GM20431 (cell line): Measurements from ENCODE around the gene LRRC8E.
"Not testable (repeated sequence)": the region's sequence is repeated elsewhere in the genome, so short reads cannot be mapped to it uniquely, and the experiment has no call there.

Source experiments
- in situ Hi-C: fragments of 300-500 bp; cut with MseI, MboI; formaldehyde crosslinking; loops from one replicate; pipeline ENCODE4 v1.15.0; 2020; ENCODE audit warnings: low sequenced_read_pairs; ENCODE audit not compliant: unreplicated experiment

The LRRC8E gene

DNA sequence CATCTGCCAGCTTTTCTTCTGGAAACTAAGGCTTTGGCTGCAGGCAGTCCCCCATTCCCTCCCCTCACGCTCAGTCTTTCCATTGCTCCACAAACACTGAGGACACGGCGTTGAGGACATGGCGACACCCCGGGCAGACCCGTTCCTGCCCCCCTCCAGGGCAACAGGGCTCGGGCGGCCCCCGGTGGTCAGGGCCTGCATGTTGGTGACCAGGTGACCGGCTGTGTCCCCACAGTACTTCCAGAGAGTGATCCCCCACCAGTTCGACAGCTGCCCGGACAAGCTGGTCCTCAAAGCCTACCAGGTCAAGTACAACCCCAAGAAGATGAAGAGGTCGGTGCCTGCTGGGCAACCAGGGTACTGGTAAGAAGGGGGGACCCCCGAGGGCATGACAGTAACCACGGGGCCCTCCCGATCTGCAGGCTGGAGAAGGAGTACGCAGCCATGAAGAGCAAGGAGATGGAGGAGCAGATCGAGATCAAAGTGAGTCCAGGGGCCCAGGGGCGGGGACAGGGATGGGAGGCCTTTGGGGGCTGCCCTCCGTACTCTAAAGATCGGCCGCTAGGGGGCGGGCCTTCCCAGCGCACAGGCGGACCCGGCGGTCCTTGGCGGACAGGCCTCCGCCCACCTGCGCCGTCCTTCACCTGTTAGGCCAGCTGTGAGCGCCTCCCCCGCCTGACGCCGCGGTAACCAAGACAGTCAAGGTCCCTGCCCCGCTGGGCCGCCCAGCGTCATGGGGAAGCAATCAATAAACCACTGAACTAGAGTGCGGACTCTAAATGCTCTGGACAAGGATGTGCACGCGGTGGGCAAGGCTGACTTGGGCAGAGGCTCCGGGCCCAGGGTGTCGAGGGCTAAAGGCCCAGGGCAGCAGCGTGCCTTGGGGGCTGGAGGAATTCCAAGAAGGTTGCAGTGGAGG is 35.2 kb upstream of the LRRC8E start:
- in situ Hi-C loops, result no loop called here

DNA sequence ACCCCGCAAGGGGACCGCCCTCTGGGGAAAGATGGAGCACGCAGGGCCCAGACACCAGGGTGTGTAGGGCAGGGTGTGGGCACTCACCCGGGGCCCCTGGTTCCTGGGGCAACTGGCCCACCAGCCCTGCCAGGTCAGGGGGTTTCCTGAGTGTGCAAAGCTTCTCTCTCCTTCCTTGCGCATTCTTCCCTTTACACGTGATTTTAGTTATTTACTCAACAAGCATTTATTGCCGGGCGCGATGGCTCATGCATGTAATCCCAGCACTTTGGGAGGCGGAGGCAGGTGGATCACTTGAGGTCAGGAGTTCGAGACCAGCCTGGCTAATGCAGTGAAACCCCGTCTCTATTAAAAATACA is 34.6 kb upstream of the LRRC8E start:
- in situ Hi-C loops, result no loop called here

DNA sequence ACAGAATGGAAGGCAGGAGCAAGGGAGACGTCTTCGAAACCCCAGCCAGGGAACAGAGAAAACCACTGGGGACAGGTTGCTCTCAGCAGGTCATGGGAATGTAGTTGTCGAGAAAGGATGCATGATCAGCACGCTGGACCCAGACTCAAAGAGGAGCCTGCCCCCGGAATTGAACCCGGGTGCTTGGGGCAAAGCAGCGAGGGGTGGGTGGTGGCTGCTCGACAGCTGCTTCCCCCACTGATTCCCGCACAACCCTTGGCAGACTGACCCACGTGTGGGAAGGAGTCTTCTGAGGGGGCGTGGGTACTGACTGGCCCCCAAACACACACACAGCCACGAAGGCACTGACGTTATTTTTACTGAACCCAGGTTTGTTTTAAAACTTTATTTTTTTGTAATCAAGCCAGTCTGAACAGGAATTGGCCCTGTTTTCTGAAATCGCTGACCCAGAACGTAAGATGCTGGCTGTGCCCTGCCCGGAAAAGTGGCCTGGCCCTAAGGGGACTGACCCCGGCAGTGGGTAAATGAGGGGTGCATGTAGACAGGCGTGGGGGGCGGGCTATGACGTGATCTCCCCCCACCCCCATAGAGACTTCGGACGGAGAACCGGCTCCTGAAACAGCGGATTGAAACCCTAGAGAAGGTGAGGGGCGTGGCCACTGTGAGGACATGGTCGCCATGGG is 32.7 kb upstream of the LRRC8E start:
- in situ Hi-C loops, result no loop called here

DNA sequence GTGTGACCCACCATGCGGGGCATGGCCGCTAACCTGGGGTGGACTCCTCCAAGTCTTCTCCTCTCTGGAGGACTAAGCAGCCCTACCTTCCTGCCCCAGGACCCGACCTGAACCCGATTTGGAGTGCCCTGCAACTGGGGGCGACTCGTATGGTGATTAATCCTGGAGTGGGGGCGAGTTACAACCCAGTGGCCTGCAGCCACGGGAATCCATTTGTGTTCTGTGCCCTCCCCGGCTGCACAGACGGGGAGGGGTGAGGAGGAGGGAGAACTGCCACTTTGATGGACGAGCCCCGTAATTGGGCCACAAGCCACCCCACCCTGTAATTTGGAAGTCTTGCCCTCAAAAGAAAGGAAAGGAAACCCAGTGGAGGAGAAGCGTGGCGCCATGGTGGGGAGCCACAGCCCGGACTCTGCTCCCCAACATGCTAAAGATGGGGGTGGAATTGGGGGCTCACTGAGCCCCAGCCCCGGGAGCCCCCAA is 32.2 kb upstream of the LRRC8E start:
- in situ Hi-C loops, result no loop called here

DNA sequence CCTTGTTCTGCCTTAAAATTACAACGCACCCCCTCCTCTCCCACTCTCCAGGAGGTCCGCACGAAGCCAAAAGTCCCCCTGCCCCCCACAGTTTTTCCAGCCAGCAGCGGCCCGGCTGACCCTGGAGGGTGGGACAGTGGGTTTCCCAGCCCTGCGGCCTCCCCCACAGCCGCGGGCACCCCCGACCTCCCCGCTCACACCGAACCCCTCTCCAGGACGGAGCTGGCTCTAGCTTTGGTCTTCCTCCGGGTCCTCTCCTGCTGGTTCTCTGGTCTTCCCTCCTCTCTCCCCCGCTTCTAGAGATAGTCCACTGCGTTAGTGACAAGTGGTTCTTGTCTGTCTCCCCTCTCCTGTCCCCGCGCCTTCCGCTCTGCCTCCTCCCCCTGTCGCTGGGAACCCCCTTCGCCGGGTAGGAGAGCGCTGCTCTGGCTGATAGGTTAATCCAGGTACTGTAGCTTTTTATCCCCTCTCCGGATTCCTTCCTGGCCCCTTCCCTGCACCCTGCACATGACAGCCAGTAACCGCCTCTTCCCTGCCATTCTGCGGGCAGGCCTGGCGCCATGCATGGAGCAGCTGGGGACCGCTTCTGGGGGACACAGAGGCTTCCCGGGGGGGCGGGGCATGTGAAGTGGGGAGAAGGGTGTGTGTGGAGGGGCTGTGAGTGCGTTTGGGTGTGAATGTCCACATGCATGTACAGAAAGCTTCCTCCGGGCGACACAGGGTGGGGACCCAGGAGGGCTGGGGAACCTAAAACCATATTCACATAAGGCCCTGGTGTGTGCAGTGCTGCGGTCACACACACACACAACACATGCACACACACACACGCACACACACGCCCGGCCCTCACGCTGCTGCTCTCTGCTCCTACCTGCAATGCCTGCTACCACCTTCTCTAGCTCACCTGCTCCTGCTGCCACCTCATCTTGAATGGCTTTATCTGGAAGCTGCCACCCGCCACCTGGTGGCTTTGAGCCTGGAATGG is 31.3 kb upstream of the LRRC8E start:
- in situ Hi-C loops, result no loop called here

DNA sequence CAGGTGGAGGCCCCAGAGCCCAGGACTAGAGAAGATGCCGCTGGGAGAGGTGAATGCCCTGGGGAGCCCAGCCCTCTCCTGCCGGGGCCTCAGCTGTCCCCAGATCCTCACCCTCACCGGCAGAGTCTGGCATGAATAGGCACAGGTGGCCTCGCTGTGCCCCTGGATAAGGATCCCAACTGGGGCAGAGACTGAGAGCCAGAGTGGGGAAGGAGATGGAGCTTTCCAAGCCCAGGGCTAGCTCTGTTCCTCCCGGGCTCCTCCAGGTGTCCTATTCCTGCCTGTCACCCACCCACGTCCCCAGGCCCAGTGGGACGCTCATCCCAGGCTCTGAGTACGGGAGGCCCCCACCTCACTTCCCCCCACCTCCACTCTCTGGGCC is 30.6 kb upstream of the LRRC8E start:
- in situ Hi-C loops, result no loop called here

DNA sequence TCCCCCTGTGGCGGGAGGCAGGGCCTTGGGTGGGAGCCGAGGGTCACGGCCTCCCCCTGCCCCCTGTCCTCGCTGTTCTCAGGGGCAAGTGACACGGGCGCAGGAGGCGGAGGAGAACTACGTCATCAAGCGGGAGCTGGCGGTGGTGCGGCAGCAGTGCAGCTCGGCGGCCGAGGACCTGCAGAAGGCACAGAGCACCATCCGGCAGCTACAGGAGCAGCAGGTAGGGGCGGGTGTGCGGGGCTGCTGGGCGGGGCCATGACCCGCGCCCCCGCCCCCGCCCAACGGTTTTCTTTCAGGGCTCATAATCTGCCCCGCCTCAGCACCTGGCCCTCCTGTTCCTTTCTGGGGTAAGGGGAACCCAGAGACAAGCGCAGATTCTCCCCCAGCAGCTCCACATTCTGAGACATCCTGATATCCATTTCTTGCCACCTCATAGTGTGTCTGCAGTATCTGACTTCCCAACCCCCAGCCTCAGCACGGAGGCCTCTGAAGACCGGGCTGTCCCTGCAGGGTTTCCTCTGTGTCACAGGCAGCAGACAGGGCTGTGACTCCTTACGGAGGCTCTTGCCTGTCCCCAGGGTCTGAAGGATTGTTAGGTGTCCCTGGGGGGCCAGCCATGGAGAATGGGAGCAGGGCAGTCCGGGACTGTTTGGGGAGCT is 30.1 kb upstream of the LRRC8E start:
- in situ Hi-C loops, result no loop called here

DNA sequence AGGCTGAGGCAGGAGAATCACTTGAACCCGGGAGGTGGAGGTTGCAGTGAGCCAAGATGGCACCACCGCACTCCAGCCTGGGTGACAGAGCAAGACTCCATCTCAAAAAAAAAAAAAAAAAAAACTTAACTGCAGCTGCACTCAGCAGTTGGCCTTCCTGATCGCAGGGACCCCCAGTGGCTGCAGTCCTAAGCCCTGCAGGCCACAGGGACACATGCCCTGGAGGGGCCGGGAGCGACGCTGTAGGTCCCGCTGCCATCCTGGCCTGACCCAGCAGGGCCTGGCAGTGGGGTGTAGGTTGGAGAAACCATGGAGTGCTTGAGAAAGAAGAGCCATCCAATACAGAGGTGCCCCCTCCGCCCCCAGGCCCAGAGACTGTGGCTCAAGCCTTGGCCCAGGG is 29.2 kb upstream of the LRRC8E start:
- in situ Hi-C loops, result not testable (repeated sequence)

DNA sequence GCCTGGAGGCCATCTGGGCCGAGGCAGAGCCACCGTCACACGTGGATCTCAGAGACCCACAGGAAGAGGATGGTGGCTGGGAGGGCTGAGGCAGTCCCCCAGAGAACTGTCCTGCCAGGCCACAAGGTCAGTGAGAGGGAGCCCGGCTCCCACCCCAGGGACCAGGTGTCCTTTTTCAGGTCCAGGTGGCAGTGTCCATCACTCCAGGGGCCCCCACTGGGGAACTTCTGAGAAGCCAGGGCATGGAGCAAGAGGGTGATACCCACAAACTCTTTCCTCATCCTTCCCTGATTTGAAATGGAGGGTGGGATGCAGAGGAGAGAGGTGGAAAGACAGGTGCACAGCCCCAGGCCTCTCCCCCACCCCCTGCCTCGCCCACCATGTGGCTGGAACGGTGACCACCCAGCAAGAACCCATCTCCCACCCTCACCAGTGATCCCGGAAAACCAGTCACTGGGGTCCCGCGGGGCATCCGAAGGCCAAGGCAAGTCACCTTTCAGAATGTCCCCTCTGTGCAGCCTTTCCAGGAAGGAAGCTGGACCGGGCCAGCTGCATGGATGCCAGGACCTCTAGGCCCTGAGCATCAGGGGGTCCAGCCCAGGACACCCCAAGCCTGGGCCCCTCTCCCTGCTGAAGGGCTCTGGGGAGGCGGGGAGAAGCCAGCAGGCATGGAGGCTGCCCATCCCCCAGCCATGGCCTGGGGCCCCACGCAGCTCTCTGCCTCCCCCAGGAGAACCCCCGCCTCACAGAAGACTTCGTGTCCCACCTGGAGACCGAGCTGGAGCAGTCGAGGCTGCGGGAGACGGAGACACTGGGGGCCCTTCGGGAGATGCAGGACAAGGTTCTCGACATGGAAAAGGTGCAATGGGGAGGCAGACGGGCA is 28.2 kb upstream of the LRRC8E start:
- in situ Hi-C loops, result no loop called here

DNA sequence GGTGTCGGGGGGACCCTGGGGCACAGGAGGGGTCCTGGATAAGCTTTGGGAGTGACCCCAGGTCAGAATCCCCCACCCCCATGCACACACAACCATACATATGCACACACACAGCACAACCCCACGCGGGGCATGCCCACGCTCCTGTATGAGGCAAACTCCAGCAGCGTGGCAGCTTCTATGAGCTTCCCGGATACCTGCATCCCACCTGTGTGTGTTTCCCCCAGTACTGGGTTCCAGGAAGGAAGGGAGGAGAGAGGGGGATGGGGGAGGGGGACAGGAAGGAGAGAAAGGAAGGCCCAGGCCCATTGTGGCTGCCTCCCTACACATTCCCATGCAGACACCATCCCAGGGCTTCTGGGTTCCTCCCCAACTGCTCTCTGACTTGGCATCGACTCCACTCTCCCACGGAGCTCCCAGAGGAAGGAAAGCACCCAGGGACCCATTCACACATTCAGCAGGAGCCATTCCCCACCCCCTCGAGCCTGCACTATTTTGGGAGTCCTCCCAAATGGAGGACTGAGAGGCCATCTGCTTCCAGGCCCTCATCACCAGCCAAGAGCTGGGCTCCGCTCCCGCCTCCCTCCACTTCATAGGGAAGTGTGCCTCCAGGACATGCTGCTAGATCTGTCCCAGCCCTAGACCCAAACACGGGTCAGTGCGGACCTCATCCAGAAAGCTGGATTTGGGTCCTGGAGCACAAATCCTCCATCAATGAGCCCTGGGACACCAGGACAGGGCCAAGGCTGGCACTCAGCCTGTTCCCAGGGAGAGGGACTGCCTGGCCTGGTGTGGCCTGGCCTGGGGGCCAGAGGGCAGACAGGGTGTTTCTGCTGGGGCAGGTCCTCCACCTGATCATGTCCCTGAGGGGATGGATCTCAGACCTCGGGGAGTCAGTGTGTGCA is 27.3 kb upstream of the LRRC8E start:
- in situ Hi-C loops, result no loop called here

DNA sequence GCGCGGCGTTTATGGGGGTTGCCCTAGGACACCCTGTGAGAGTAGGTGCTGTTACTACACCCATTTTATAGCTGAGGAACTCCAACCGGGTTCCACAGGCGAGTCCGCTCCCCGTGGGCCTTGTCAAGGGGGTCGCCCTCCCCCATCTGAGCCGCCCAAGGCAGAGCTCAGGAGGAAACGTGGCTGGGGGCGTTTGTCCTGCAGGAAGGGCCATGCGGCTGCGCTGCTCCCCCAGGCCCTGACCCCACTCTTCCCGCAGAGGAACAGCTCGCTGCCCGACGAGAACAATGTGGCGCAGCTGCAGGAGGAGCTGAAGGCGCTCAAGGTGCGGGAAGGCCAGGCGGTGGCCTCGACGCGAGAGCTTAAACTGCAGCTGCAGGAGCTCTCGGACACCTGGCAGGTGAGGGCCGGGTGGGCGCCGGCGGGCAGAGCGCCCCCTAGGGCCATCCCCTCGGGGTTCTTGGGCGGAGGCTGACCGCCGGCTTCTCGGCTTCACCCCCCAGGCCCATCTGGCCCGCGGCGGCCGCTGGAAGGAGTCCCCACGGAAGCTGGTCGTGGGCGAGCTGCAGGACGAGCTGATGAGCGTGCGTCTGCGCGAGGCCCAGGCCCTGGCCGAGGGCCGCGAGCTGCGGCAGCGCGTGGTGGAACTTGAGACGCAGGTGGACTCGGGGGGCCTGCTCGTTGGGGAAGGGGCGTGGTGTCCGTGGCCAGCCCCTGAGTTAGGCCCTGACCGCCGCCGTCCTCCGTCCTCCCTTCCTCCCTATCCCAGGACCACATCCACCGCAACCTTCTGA is 26.5 kb upstream of the LRRC8E start:
- in situ Hi-C loops, result no loop called here

DNA sequence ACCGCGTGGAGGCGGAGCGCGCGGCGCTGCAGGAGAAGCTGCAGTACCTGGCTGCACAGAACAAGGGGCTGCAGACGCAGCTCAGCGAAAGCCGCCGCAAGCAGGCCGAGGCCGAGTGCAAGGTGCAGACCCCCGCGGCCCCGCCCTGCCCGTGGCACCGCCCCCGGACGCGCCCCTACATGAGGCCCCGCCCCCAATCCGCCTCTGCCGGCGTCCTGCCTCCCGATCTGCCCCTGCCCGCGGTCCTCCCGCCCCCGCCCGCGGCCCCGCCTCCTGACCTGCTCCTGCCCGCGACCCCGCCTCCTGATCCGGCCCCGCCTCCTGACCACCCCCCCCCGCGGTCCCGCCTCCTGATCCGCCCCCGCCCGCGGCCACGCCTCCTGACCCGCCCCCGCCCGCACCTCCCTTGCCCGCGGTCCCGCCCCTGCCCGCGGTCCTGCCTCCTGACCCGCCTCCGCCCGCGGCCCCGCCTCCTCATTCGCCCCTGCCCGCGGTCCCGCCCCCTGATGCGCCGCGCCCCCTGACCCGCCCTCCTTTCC is 25.8 kb upstream of the LRRC8E start:
- in situ Hi-C loops, result no loop called here

DNA sequence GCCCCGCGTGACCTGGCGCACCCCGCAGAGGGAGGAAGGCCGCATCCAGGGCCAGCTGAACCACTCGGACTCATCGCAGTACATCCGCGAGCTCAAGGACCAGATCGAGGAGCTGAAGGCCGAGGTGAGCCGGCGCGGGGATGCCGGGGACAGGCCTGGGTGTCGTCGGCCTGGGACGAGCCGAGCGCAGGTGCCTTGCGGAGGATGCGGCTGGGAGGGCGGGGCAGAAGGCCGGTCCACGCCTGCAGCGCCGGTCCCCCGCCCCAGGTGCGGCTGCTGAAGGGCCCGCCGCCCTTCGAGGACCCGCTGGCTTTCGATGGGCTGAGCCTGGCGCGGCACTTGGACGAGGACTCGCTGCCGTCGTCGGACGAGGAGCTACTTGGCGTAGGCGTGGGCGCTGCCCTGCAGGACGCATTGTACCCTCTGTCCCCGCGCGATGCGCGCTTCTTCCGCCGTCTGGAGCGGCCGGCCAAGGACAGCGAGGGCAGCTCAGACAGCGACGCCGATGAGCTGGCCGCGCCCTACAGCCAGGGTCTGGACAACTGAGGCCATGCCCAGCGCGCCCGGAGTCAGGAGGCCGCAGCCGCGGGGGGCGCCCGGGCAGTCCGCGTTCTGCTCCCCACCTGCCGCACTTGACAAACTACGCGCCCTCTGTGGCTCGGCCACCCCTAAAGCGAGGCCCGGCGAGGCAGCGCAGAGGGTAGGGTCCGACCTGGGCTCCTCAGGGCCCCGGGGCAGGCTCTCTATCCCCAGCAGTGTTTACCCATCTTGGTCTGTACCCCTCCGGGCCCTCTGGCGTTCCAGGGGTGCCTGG is 24.9 kb upstream of the LRRC8E start:
- in situ Hi-C loops, result no loop called here

DNA sequence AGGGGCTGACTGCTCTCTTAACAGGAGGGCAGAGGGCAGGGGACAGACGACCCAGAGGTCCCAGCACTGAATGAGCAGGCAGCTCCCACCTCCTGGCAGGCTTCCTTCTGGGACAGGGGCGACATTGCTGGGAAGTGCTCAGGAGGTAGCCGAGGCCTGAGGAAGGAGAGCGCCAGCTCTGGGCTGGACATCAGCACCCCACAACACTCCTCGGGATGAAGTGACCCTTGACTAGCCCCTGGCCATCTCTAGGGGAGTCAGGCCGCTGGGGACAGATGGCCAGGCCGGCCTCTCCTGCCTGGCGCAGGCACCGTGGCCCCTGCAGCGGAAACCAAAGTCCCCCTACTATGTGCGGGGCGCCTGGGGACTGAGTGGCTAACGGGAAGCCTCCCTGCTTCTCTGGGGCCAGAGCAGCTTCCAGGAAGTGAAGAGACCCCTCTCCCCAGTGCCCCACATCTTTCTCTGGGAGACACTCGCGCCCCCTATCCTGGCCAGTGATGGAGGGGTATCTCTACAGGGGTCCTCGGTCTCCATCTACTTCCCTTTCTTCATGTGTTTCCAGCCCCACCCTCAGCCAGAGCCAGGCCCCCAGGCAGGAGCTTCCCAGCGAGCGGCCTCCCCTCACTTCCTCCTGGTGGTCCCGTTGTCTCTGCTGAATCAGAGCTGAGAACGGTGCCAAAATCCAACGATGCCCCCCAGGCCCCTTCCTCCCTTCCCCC is 24.2 kb upstream of the LRRC8E start:
- in situ Hi-C loops, result no loop called here

DNA sequence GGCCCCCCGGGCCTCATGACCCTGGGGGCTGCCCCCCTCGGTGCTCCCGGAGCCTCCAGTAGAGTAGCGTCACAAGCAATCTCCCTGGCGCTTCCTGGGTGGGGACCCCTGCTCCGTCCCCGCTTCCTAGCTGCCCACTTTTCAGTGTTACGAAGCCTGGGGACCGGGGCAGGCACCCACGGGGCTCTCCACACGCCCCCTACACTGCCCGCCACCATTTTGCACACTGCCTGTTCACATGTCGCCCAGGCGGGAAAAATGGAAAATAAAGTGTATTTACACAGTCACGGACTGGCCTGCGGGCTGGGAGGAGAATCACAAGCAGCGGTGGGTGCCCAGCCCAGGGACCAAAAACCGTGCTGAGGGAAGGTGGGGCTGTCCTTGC is 23.6 kb upstream of the LRRC8E start:
- in situ Hi-C loops, result no loop called here
